ENCODE measurements around the gene RGS6.
A peak's percentile ranks its signal among the peaks of the same experiment; 100 is the strongest.

RGS6 gene

GRCh38 chr14:72098210-72098609 lies 166.0 kb downstream of the RGS6 start:
- no peak for TF ChIP-seq CTCF (IDR thresholded peaks at IDR 0.05)

GRCh38 chr14:72099566-72099965 lies 167.3 kb downstream of the RGS6 start:
- TF ChIP-seq CTCF (IDR thresholded peaks at IDR 0.05), result no peak

GRCh38 chr14:72104011-72104613 lies 171.9 kb downstream of the RGS6 start:
- TF ChIP-seq CTCF (IDR thresholded peaks at IDR 0.05), result peak; percentile 87

GRCh38 chr14:72111911-72112310 lies 179.7 kb downstream of the RGS6 start:
- TF ChIP-seq CTCF (IDR thresholded peaks at IDR 0.05), result no peak

- TF ChIP-seq CTCF (IDR thresholded peaks at IDR 0.05), result no peak
Measured at GRCh38 chr14:72118841-72119240, 186.6 kb downstream of the RGS6 start.

- TF ChIP-seq CTCF (IDR thresholded peaks at IDR 0.05), result no peak
Measured at GRCh38 chr14:72120315-72120714, 188.1 kb downstream of the RGS6 start.

- no peak for TF ChIP-seq CTCF (IDR thresholded peaks at IDR 0.05)
Measured at GRCh38 chr14:72123755-72124154, 191.5 kb downstream of the RGS6 start.

- TF ChIP-seq CTCF (IDR thresholded peaks at IDR 0.05), result no peak
Measured at GRCh38 chr14:72124171-72124570, 191.9 kb downstream of the RGS6 start.

Measured in LNCAP (cell line).